Measurements from ENCODE around the gene SPON1.
"Not testable (repeated sequence)": the region's sequence is repeated elsewhere in the genome, so short reads cannot be mapped to it uniquely, and the experiment has no call there.

The SPON1 gene

GRCh38 chr11:14270690-14271542, 308.4 kb downstream of the SPON1 start:
- no peak for DNase-seq (ENCODE audit: low read depth, low spot score)

GRCh38 chr11:14273895-14274294, 311.4 kb downstream of the SPON1 start:
- DNase-seq (ENCODE audit: low read depth, low spot score), result no peak

- DNase-seq (ENCODE audit: low read depth, low spot score), result no peak
Measured at GRCh38 chr11:14275076-14275475, 312.6 kb downstream of the SPON1 start.

- DNase-seq (ENCODE audit: low read depth, low spot score), result not testable (repeated sequence)
Measured at GRCh38 chr11:14278869-14279268, 316.3 kb downstream of the SPON1 start.

- no peak for DNase-seq (ENCODE audit: low read depth, low spot score)
Measured at GRCh38 chr11:14288189-14288935, 325.8 kb downstream of the SPON1 start.

GRCh38 chr11:14290422-14290821, 327.9 kb downstream of the SPON1 start:
- DNase-seq (ENCODE audit: low read depth, low spot score), result no peak

GRCh38 chr11:14299921-14300320, 337.4 kb downstream of the SPON1 start:
- DNase-seq (ENCODE audit: low read depth, low spot score), result no peak

- no peak for DNase-seq (ENCODE audit: low read depth, low spot score)
Measured at GRCh38 chr11:14300661-14301304, 338.3 kb downstream of the SPON1 start.

GRCh38 chr11:14304601-14305000, 342.1 kb downstream of the SPON1 start:
- DNase-seq (ENCODE audit: low read depth, low spot score), result no peak

- no peak for DNase-seq (ENCODE audit: low read depth, low spot score)
Measured at GRCh38 chr11:14305649-14306048, 343.1 kb downstream of the SPON1 start.

GRCh38 chr11:14306481-14306880, 344.0 kb downstream of the SPON1 start:
- DNase-seq (ENCODE audit: low read depth, low spot score), result no peak

GRCh38 chr11:14308114-14308896, 345.8 kb downstream of the SPON1 start:
- no peak for DNase-seq (ENCODE audit: low read depth, low spot score)

GRCh38 chr11:14308897-14309387, 346.4 kb downstream of the SPON1 start:
- no peak for DNase-seq (ENCODE audit: low read depth, low spot score)

GRCh38 chr11:14309425-14310192, 347.1 kb downstream of the SPON1 start:
- no peak for DNase-seq (ENCODE audit: low read depth, low spot score)

GRCh38 chr11:14310679-14311078, 348.2 kb downstream of the SPON1 start:
- DNase-seq (ENCODE audit: low read depth, low spot score), result no peak

GRCh38 chr11:14312736-14313438, 350.4 kb downstream of the SPON1 start:
- DNase-seq (ENCODE audit: low read depth, low spot score), result no peak

GRCh38 chr11:14314127-14314526, 351.6 kb downstream of the SPON1 start:
- no peak for DNase-seq (ENCODE audit: low read depth, low spot score)

- no peak for DNase-seq (ENCODE audit: low read depth, low spot score)
Measured at GRCh38 chr11:14315130-14315529, 352.6 kb downstream of the SPON1 start.

All from smooth muscle cell of the brain vasculature (primary cell).